GM12801 (cell line): ENCODE data around the gene CFAP58.

Experiments used
- TF ChIP-seq, protein P1 (sequence below): IDR thresholded peaks from one replicate; pipeline ENCODE4 v1.5.1; 2011; ENCODE audit warnings: control low read depth; ENCODE audit not compliant: insufficient read length; ENCODE audit errors: extremely low read depth

The CFAP58 gene

DNA sequence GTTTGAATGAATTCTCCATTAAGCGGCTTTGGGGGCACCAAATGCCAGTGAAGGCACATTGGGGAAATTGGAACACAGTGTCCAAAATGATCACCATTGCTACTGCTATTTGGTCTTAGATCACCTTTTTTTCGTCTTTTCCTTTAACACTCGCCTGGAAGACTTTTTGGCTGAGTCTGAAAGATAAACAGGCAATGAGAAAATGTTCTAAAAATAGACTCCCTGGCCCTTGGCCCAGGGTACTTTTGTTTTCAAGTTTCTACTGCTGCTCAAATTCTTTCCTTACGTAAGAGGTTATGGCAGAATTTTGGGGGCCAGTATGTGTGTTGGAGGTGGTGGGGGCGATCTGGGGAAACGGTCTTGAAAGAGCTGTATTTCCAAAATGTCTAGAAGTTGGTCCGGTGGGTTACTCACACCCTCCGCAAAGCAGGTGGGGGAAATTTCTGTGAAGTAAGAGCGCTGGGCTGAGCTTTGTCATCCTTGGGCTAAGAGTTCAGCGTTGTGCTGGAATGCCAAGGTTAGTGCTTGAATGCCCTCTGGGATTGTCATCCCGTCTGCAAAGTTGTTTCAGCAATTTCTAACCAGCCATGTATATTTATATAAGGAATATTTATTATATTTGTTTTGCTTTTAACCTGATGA is 14.0 kb upstream of the CFAP58 start:
- TF ChIP-seq, protein P1, sequence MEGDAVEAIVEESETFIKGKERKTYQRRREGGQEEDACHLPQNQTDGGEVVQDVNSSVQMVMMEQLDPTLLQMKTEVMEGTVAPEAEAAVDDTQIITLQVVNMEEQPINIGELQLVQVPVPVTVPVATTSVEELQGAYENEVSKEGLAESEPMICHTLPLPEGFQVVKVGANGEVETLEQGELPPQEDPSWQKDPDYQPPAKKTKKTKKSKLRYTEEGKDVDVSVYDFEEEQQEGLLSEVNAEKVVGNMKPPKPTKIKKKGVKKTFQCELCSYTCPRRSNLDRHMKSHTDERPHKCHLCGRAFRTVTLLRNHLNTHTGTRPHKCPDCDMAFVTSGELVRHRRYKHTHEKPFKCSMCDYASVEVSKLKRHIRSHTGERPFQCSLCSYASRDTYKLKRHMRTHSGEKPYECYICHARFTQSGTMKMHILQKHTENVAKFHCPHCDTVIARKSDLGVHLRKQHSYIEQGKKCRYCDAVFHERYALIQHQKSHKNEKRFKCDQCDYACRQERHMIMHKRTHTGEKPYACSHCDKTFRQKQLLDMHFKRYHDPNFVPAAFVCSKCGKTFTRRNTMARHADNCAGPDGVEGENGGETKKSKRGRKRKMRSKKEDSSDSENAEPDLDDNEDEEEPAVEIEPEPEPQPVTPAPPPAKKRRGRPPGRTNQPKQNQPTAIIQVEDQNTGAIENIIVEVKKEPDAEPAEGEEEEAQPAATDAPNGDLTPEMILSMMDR: no peak

DNA sequence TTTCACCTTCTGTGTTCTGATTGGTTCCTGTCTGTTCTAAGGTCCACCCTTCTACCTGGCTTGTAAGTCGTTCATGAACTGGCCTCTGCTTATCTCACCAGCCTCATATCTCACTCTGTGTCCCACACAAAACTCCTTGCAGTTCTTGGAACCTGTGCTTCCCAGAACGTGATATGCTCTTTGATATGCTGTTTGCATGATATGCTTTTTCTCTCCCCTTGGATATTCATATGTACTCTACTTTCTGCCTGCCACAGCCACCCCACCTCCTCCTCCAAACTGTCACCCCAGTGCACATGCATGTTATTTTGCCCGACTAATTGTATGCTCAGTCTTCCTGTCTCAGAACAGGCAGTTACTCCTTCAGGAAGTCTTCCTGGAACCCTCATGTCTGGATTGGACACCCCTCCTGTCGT is 13.5 kb upstream of the CFAP58 start:
- TF ChIP-seq, protein P1: no peak

DNA sequence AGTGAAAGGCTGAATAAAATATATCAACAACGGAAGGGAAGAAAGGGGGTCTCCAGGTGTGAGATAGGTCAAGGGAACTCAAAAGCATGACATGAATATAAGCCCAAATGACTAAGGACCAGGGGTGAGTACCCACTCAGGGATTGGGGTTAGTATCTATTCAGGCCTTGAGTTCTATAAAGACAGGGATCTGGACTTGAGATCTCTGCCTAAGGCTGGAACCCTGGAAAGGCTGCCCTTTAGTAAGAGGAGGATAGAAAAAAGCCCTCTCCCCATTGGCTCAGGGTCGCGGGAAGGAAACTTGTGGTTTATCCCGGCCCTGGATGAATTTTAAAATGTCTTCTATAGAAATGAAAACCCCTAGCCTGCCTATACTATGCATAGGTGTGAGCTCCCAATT is 13.0 kb upstream of the CFAP58 start:
- TF ChIP-seq, protein P1: no peak

DNA sequence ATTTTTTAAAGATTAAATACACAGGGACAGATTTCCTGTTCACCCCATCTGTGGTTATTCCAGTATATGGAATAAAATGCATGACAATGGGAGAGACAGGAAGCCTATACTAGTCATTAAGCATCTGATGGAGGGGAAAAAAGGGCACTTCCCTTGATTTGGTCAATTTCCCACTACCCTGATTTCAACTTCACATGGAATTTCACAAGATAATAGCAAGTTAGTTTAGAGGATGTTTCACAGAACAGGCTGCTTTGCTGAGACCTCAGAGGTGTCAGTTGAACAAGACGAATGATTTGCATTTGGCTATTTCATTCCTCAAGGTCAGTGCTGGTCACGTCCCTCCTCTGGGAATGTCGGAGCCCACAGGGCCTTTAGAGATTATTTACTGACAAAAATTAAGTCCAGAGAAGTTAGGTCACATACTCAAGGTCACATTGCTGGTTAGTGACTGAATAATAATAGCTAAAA is 10.7 kb upstream of the CFAP58 start:
- TF ChIP-seq, protein P1: no peak

DNA sequence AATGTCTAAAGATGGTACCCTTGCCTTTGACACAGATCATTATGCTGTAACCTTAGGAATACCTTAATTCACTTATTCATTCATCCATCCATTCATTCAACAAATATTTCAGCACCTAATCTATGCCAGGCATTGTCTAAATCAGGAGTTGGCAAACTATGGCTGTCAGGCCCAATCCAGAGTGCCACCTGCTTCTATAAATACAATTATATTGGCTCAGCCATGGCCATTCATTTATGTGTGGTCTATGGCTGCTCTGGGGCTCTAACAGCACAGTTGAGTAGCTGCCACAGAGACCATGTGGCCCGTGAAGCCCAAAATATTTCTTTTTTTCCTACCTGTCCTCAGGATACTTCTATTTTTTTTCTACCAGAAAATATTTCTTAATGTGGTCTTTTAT is 9.4 kb upstream of the CFAP58 start:
- TF ChIP-seq, protein P1: no peak

DNA sequence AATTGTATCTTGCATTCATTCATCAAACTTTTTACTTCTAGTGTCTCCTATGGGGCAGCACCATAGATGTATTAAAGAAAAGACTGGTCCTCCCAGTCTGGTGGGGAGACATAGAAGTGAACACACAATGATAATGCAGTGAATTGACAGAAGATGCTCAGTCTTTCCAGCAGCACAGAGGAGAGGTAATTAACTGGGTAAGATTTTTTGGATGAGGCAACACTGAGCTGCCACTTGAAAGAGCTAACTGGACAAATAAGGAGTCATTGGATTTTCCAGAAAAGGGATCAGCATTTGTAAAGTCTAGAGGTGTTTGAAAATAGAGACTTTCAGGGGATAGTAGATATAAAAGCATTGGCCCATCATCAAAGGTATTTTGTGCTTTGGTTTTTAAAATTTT is 8.1 kb upstream of the CFAP58 start:
- TF ChIP-seq, protein P1: no peak

DNA sequence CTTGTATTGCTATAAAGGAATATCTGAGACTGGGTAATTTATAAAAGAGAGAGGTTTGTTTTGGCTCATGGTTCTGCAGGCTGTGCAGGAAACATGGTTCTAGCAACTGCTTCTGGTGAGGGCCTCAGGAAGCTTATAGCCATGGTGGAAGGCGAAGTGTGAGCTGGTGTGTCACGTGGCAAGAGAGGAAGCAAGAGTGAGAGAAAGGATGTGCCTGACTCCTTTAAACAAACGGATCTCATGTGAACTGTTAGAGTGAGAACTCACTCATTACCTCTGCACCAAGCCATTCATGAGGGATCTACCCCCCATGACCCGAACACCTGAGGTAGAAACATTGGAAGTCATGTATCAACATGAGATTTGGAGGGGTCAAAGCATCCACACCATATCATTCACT is 7.7 kb upstream of the CFAP58 start:
- TF ChIP-seq, protein P1: no peak
